H9 (cell line): ENCODE measurements around the gene PAK1. TPM values are rescaled to one million over a fixed set of nuclear protein-coding genes. Genes with fewer than 3 reads are reported as not detected.

Experiments used
- DNase-seq: peaks from one replicate; pipeline ENCODE4 v3.0.0-alpha.2; 2017
- H2AFZ ChIP-seq: one replicate; pipeline ENCODE4 v1.6.1; 2013; ENCODE audit warnings: mild to moderate bottlenecking, low read length, control low read depth, moderate library complexity
- H2AK5ac ChIP-seq: 2 replicates; pipeline ENCODE4 v1.6.1; 2013; ENCODE audit warnings: low read length, control low read depth, mixed read lengths; ENCODE audit not compliant: insufficient read length
- H2BK120ac ChIP-seq: one replicate; pipeline ENCODE4 v1.6.1; 2013; ENCODE audit warnings: low read depth, mild to moderate bottlenecking, low read length, control low read depth, inconsistent platforms; ENCODE audit not compliant: poor library complexity, severe bottlenecking
- H2BK12ac ChIP-seq: 2 replicates; pipeline ENCODE4 v1.6.1; 2013; ENCODE audit warnings: low read length, control low read depth, mixed read lengths, low read depth; ENCODE audit not compliant: insufficient read length
- H2BK15ac ChIP-seq: 2 replicates; pipeline ENCODE4 v1.6.1; 2013; ENCODE audit warnings: low read depth, low read length, control low read depth
- H2BK20ac ChIP-seq: one replicate; pipeline ENCODE4 v1.6.1; 2013; ENCODE audit warnings: low read depth, mild to moderate bottlenecking, low read length, control low read depth, inconsistent platforms; ENCODE audit not compliant: poor library complexity, severe bottlenecking
- H2BK5ac ChIP-seq: 2 replicates; pipeline ENCODE4 v1.6.1; 2013; ENCODE audit warnings: low read length, control low read depth, mixed read lengths; ENCODE audit not compliant: insufficient read length
- H3K14ac ChIP-seq: 2 replicates; pipeline ENCODE4 v1.6.1; 2013; ENCODE audit warnings: low read length, control low read depth; ENCODE audit not compliant: insufficient read depth
- H3K18ac ChIP-seq: 2 replicates; pipeline ENCODE4 v1.6.1; 2013; ENCODE audit warnings: low read depth, mild to moderate bottlenecking, mixed read lengths, low read length, control low read depth; ENCODE audit not compliant: insufficient read length
- H3K23ac ChIP-seq: 2 replicates; pipeline ENCODE4 v1.6.1; 2013; ENCODE audit warnings: low read length, control low read depth, mixed read lengths, low read depth; ENCODE audit not compliant: insufficient read length
- H3K23me2 ChIP-seq: 2 replicates; pipeline ENCODE4 v1.6.1; 2013; ENCODE audit warnings: low read depth, mild to moderate bottlenecking, mixed read lengths, low read length, control low read depth; ENCODE audit not compliant: insufficient read length, poor library complexity, severe bottlenecking
- H3K27ac ChIP-seq: 2 replicates; pipeline ENCODE4 v1.5.1; 2013; ENCODE audit warnings: low read length, control low read depth, mixed read lengths, low read depth; ENCODE audit not compliant: insufficient read length
- H3K27me3 ChIP-seq: 2 replicates; pipeline ENCODE4 v1.6.1; 2013; ENCODE audit warnings: low read length, control low read depth, inconsistent platforms; ENCODE audit not compliant: insufficient read depth
- H3K4ac ChIP-seq: 2 replicates; pipeline ENCODE4 v1.6.1; 2013; ENCODE audit warnings: low read depth, mild to moderate bottlenecking, control low read depth, inconsistent platforms, low read length, moderate library complexity
- H3K4me1 ChIP-seq: 2 replicates; pipeline ENCODE4 v1.6.1; 2013; ENCODE audit warnings: low read length, control low read depth, inconsistent platforms; ENCODE audit not compliant: insufficient read depth
- H3K4me2 ChIP-seq: 2 replicates; pipeline ENCODE4 v1.6.1; 2013; ENCODE audit warnings: low read length, control low read depth, mixed read lengths; ENCODE audit not compliant: insufficient read length, insufficient read depth
- H3K56ac ChIP-seq: 2 replicates; pipeline ENCODE4 v1.6.1; 2013; ENCODE audit warnings: low read depth, mild to moderate bottlenecking, mixed read lengths, low read length, control low read depth; ENCODE audit not compliant: insufficient read length
- H3K79me1 ChIP-seq: 2 replicates; pipeline ENCODE4 v1.6.1; 2013; ENCODE audit warnings: low read depth, mild to moderate bottlenecking, moderate library complexity, low read length, control low read depth, inconsistent platforms; ENCODE audit not compliant: insufficient read depth, poor library complexity, severe bottlenecking
- H3K79me2 ChIP-seq: 2 replicates; pipeline ENCODE4 v1.6.1; 2013; ENCODE audit warnings: low read length, control low read depth, inconsistent platforms; ENCODE audit not compliant: insufficient read depth
- H3K9ac ChIP-seq: 2 replicates; pipeline ENCODE4 v1.6.1; 2013; ENCODE audit warnings: low read length, control low read depth, mixed read lengths; ENCODE audit not compliant: insufficient read length; ENCODE audit errors: extremely low read depth
- H3K9me3 ChIP-seq: one replicate; pipeline ENCODE4 v1.6.1; 2013; ENCODE audit warnings: low read depth, low read length, inconsistent platforms; ENCODE audit not compliant: control insufficient read depth
- H3T11ph ChIP-seq: one replicate; pipeline ENCODE4 v1.6.1; 2013; ENCODE audit warnings: mild to moderate bottlenecking, low read length, control low read depth, inconsistent platforms
- H4K20me1 ChIP-seq: one replicate; pipeline ENCODE4 v1.6.1; 2013; ENCODE audit not compliant: control insufficient read depth, insufficient read length, insufficient read depth
- H4K5ac ChIP-seq: 2 replicates; pipeline ENCODE4 v1.6.1; 2013; ENCODE audit warnings: low read depth, mild to moderate bottlenecking, mixed read lengths, low read length, control low read depth; ENCODE audit not compliant: insufficient read length
- H4K8ac ChIP-seq: replicated peaks from 2 replicates; pipeline ENCODE4 v1.6.1; 2013; ENCODE audit warnings: low read length, control low read depth, mixed read lengths, low read depth; ENCODE audit not compliant: insufficient read length
- H4K91ac ChIP-seq: 2 replicates; pipeline ENCODE4 v1.6.1; 2013; ENCODE audit warnings: low read depth, mild to moderate bottlenecking, moderate library complexity, mixed read lengths, low read length, control low read depth; ENCODE audit not compliant: insufficient read length
- H3K27ac Mint-ChIP-seq, 3 experiments: 2 replicates in 2 of 3; 3 replicates in 1 of 3; pipeline ENCODE4 v1.8.0; 2020 to 2021; ENCODE audit warnings: mixed read lengths in 3 of 3, mild to moderate bottlenecking in 1 of 3, moderate library complexity in 1 of 3
- H3K27me3 Mint-ChIP-seq: 2 replicates; pipeline ENCODE4 v1.8.0; 2021; ENCODE audit warnings: low read depth, mild to moderate bottlenecking, moderate library complexity, mixed read lengths
- H3K36me3 Mint-ChIP-seq, 3 experiments: 2 replicates in 2 of 3; 3 replicates in 1 of 3; pipeline ENCODE4 v1.8.0; 2020 to 2021; ENCODE audit warnings: low read depth in 3 of 3, mixed read lengths in 3 of 3; ENCODE audit not compliant: insufficient read depth in 1 of 3
- H3K4me1 Mint-ChIP-seq, 2 experiments: 2 replicates each; pipeline ENCODE4 v1.8.0; 2020; ENCODE audit warnings: mixed read lengths in 2 of 2
- H3K4me3 Mint-ChIP-seq, 2 experiments: 2 replicates in 1 of 2; 3 replicates in 1 of 2; pipeline ENCODE4 v1.8.0; 2020 to 2021; ENCODE audit warnings: mild to moderate bottlenecking in 2 of 2, mixed read lengths in 2 of 2, moderate library complexity in 1 of 2
- H3K9me3 Mint-ChIP-seq, 2 experiments: 2 replicates in 1 of 2; 3 replicates in 1 of 2; pipeline ENCODE4 v1.8.0; 2020; ENCODE audit warnings: mild to moderate bottlenecking in 2 of 2, mixed read lengths in 2 of 2, moderate library complexity in 1 of 2
- CTCF ChIP-seq: fragments of 200-600 bp; sonication (generic); conservative IDR thresholded peaks from 3 replicates; pipeline ENCODE4 v1.8.0; 2021; ENCODE audit warnings: antibody characterized with exemption, mild to moderate bottlenecking
- WGBS: extraction: QIAGEN DNeasy Blood & Tissue Kit; methylation state at CpG from one replicate; pipeline ENCODE4 v1.1.7; 2013; ENCODE audit warnings: missing lambda C conversion rate, low lambda C conversion rate, mixed read lengths; ENCODE audit not compliant: insufficient read length; ENCODE audit errors: extremely low coverage; 5-methylcytosine and 5-hydroxymethylcytosine counted together
- total RNA-seq: library from RNA; stranded (reverse); gene quantifications from 2 replicates; pipeline ENCODE4 v1.2.1, GENCODE V29; 2021

PAK1 gene
- total RNA-seq, 1 experiment from 2014 or later: 122 TPM

GRCh38 chr11:77435972-77436371, 37.9 kb downstream of the PAK1 start:
- Histone ChIP-seq H3K23ac (no peak overlapping the region), H3K4me2 (no peak overlapping the region), H3K23me2 (no peaks in the 10 kb centered on the region), H3K79me2 (peaks cover 25% of the 10 kb centered on the region), H3K18ac (no peak overlapping the region), H4K20me1 (no peaks in the 10 kb centered on the region), H3K9me3 (no peaks in the 10 kb centered on the region), H2BK5ac (no peak overlapping the region), H2BK12ac (no peak overlapping the region), H2BK20ac (no peak overlapping the region), H3K14ac (no peak overlapping the region), H4K91ac (no peak overlapping the region), H3K4ac (no peak overlapping the region), H3T11ph (no peak overlapping the region), H2AFZ (no peak overlapping the region), H3K4me1 (peaks cover 9% of the 10 kb centered on the region), H3K9ac (no peak overlapping the region), H2AK5ac (no peak overlapping the region), H4K5ac (no peak overlapping the region), H3K27me3 (no peaks in the 10 kb centered on the region), H3K56ac (no peak overlapping the region), H4K8ac (no peak overlapping the region), H3K27ac (no peak overlapping the region), H2BK120ac (no peak overlapping the region), H2BK15ac (no peak overlapping the region), H3K79me1 (no peaks in the 10 kb centered on the region)
- no peaks in the 10 kb centered on the region for H3K27me3 Mint-ChIP-seq
- H3K36me3 Mint-ChIP-seq: no peaks in the 10 kb centered on the region; a peak in 2 of 7 replicates
- no peaks in the 10 kb centered on the region for H3K9me3 Mint-ChIP-seq
- no peak for DNase-seq
- peaks cover 20 to 46% of the 10 kb centered on the region in 2 experiments for H3K4me1 Mint-ChIP-seq
- TF ChIP-seq CTCF: no peak
- H3K4me3 Mint-ChIP-seq: no peak overlapping the region
- peak overlapping the region in 1 of 3 experiments; percentile 41; a peak in 2 of 7 replicates for H3K27ac Mint-ChIP-seq
- WGBS: no CpG with 5 or more reads among the region's 2 CpGs
